Measurements from ENCODE around the gene MAP2K2. TPM values are rescaled to one million over a fixed set of nuclear protein-coding genes. Genes with fewer than 3 reads are reported as not detected.

MAP2K2 gene
- total and polyA plus RNA-seq, 2 donors (not counting 1 experiment from before 2014, with no cell fraction given) = 138 to 181 TPM

GRCh38 chr19:4084547-4084877 is 39.4 kb downstream of the MAP2K2 start:
- POLR2A ChIA-PET = interaction anchor here (0.5 to 1.2 kb wide), 4 partner anchors 18 to 377 kb away, joined by 3 to 6 read pairs (median 4); partner anchors contain the start of gene ZBTB7A
- CTCF ChIA-PET = no interaction called here
- no peak for DNase-seq

More at GRCh38 chr19:4084547-4084877, 39.4 kb downstream of the MAP2K2 start:
- H3K4me2 ChIP-seq (replicated peaks; ENCODE audit: low read depth, low read length, poor library complexity, severe bottlenecking) = peak overlapping the region; percentile 81
- H3K4me3 ChIP-seq (ENCODE audit: control extremely low read depth in 1 of 5, extremely low read depth in 1 of 5, insufficient read depth in 1 of 5, low read depth in 2 of 5, low read length in 4 of 5) = peak overlapping the region in 2 of 5 experiments; percentile 17 to 42
- no peaks in the 10 kb centered on the region for H3K79me2 ChIP-seq (ENCODE audit: control insufficient read depth, insufficient read depth, low read length)
- peak; percentile 13 for ATAC-seq (ENCODE audit: low read depth)
- no peaks in the 10 kb centered on the region for H3K27me3 Mint-ChIP-seq
- peaks cover 24% of the 10 kb centered on the region for H3K4me1 Mint-ChIP-seq
- peaks cover 28 to 34% of the 10 kb centered on the region in 2 donors for H3K4me1 ChIP-seq (ENCODE audit: control insufficient read depth in 2 of 2, insufficient read depth in 2 of 2, low read length in 2 of 2)
- H3K27ac Mint-ChIP-seq = peak overlapping the region; percentile 94
- no peaks in the 10 kb centered on the region for H3K27me3 ChIP-seq (replicated peaks in 1 of 4; ENCODE audit: control extremely low read depth in 1 of 4, control insufficient read depth in 3 of 4, insufficient read depth in 4 of 4, low read length in 3 of 4)
- H3K27ac ChIP-seq (ENCODE audit: low read length in 2 of 2) = peak overlapping the region; percentile 65 to 77
- H3K36me3 ChIP-seq (replicated peaks in 1 of 2; ENCODE audit: control extremely low read depth in 1 of 2, control insufficient read depth in 1 of 2, extremely low read depth in 1 of 2, insufficient read depth in 2 of 2, low read length in 1 of 2) = no peaks in the 10 kb centered on the region
- peaks cover 0 to 4% (median 0%) of the 10 kb centered on the region in 3 donors for H3K9me3 ChIP-seq (ENCODE audit: control extremely low read depth in 1 of 3, control insufficient read depth in 2 of 3, insufficient read depth in 1 of 3, low read length in 2 of 3)
- H3K9ac ChIP-seq (ENCODE audit: low read length) = peak overlapping the region; percentile 57
- 58% methylated on average over 4 of the region's 8 CpGs for WGBS (ENCODE audit: insufficient coverage)
- peak overlapping the region; percentile 80 for H2AFZ ChIP-seq (ENCODE audit: insufficient read depth, low read depth, low read length, poor library complexity, severe bottlenecking)
- no peaks in the 10 kb centered on the region for H4K20me1 ChIP-seq (ENCODE audit: control insufficient read depth, insufficient read depth, low read length, poor library complexity, severe bottlenecking)
- no peaks in the 10 kb centered on the region for H3K9me3 Mint-ChIP-seq (ENCODE audit: insufficient read depth)
- H3K4me3 Mint-ChIP-seq = peak overlapping the region; percentile 81
- intact Hi-C loops (cut with micrococcal nuclease) = no loop called here
- TF ChIP-seq, protein P1, sequence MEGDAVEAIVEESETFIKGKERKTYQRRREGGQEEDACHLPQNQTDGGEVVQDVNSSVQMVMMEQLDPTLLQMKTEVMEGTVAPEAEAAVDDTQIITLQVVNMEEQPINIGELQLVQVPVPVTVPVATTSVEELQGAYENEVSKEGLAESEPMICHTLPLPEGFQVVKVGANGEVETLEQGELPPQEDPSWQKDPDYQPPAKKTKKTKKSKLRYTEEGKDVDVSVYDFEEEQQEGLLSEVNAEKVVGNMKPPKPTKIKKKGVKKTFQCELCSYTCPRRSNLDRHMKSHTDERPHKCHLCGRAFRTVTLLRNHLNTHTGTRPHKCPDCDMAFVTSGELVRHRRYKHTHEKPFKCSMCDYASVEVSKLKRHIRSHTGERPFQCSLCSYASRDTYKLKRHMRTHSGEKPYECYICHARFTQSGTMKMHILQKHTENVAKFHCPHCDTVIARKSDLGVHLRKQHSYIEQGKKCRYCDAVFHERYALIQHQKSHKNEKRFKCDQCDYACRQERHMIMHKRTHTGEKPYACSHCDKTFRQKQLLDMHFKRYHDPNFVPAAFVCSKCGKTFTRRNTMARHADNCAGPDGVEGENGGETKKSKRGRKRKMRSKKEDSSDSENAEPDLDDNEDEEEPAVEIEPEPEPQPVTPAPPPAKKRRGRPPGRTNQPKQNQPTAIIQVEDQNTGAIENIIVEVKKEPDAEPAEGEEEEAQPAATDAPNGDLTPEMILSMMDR (IDR thresholded peaks at IDR 0.05) = no peak
- TF ChIP-seq EZH2 (IDR thresholded peaks at IDR 0.05; ENCODE audit: borderline replicate concordance, insufficient read depth, low read depth, low read length, poor library complexity, severe bottlenecking) = no peak

Data from B cell (primary cell).